Keratinocyte (primary cell): Measurements from ENCODE around the gene LRIT2. TPM values are rescaled to one million over a fixed set of nuclear protein-coding genes. Genes with fewer than 3 reads are reported as not detected.

ENCODE experiments used
- DNase-seq: peaks from one replicate; pipeline ENCODE4 v3.0.0-alpha.2; 2011; ENCODE audit warnings: low read depth, missing footprints, low spot score
- FAIRE-seq: peaks from 2 replicates; lab custom pipeline; 2011; peaks lifted over from hg19 to GRCh38; lab: Jason Lieb, UNC
- H2AFZ ChIP-seq: 2 replicates; pipeline ENCODE4 v1.6.0; 2012; ENCODE audit warnings: low read length, control low read depth, inconsistent platforms; ENCODE audit not compliant: control insufficient read depth
- H3K27ac ChIP-seq: 2 replicates; pipeline ENCODE4 v1.5.1; 2011; ENCODE audit warnings: low read length; ENCODE audit not compliant: control insufficient read depth, insufficient read depth
- H3K27me3 ChIP-seq: 3 replicates; pipeline ENCODE4 v1.6.0; 2011; ENCODE audit warnings: low read length; ENCODE audit not compliant: control insufficient read depth, insufficient read depth; ENCODE audit errors: extremely low read depth
- H3K36me3 ChIP-seq, 2 experiments: 2 replicates in 1 of 2; 3 replicates in 1 of 2; pipeline ENCODE4 v1.5.1; 2011; ENCODE audit warnings: low read length in 2 of 2, mild to moderate bottlenecking in 1 of 2; ENCODE audit not compliant: control insufficient read depth in 2 of 2, insufficient read depth in 2 of 2; ENCODE audit errors: extremely low read depth in 1 of 2
- H3K4me1 ChIP-seq: 3 replicates; pipeline ENCODE4 v1.5.1; 2011; ENCODE audit warnings: low read length; ENCODE audit not compliant: control insufficient read depth, insufficient read depth; ENCODE audit errors: extremely low read depth
- H3K4me2 ChIP-seq: 3 replicates; pipeline ENCODE4 v1.6.0; 2011; ENCODE audit warnings: low read depth, low read length; ENCODE audit not compliant: control insufficient read depth, insufficient read depth; ENCODE audit errors: extremely low read depth
- H3K4me3 ChIP-seq, 3 experiments: fragments of 200-600 bp in 1 of 3; sonication (generic) in 1 of 3; 2 replicates in 2 of 3; 3 replicates in 1 of 3; pipeline ENCODE4 v1.5.1; 2011 to 2016; ENCODE audit warnings: low read length in 3 of 3, mild to moderate bottlenecking in 3 of 3, control low read depth in 2 of 3, inconsistent platforms in 1 of 3, low read depth in 1 of 3, mixed read lengths in 1 of 3, mixed run types in 1 of 3, moderate library complexity in 1 of 3; ENCODE audit not compliant: control insufficient read depth in 2 of 3, insufficient read depth in 2 of 3; ENCODE audit errors: extremely low read depth in 1 of 3
- H3K79me2 ChIP-seq: 2 replicates; pipeline ENCODE4 v1.6.0; 2012; ENCODE audit warnings: low read length; ENCODE audit not compliant: control insufficient read depth, insufficient read depth
- H3K9ac ChIP-seq: 3 replicates; pipeline ENCODE4 v1.6.0; 2011; ENCODE audit warnings: low read length; ENCODE audit not compliant: control insufficient read depth, insufficient read depth; ENCODE audit errors: extremely low read depth
- H3K9me1 ChIP-seq: 3 replicates; pipeline ENCODE4 v1.6.0; 2011; ENCODE audit warnings: low read length; ENCODE audit not compliant: control insufficient read depth, insufficient read depth; ENCODE audit errors: extremely low read depth
- H3K9me3 ChIP-seq: 2 replicates; pipeline ENCODE4 v1.5.1; 2012; ENCODE audit warnings: low read depth, low read length; ENCODE audit not compliant: control insufficient read depth
- H4K20me1 ChIP-seq: 3 replicates; pipeline ENCODE4 v1.6.0; 2011; ENCODE audit warnings: low read length; ENCODE audit not compliant: control insufficient read depth, insufficient read depth; ENCODE audit errors: extremely low read depth
- CTCF ChIP-seq, 3 experiments: IDR thresholded peaks in 1 of 3; conservative IDR thresholded peaks in 1 of 3; optimal IDR thresholded peaks in 1 of 3; 2 replicates in 2 of 3; 3 replicates in 1 of 3; pipeline versions ENCODE3 to v1.5.1; 2011; ENCODE audit warnings: low read length in 3 of 3, mild to moderate bottlenecking in 3 of 3, moderate library complexity in 2 of 3, control low read depth in 1 of 3, inconsistent platforms in 1 of 3; ENCODE audit not compliant: insufficient read depth in 2 of 3; ENCODE audit errors: extremely low read depth in 1 of 3
- EZH2 ChIP-seq: IDR thresholded peaks from one replicate; pipeline ENCODE4 v1.6.1; 2012; ENCODE audit warnings: inconsistent platforms, mild to moderate bottlenecking, low read length, moderate library complexity
- dilution Hi-C: fragments of 300-500 bp; cut with MboI; formaldehyde crosslinking; loops from one replicate; pipeline ENCODE4 v1.7.0; 2020; ENCODE audit warnings: low sequenced_read_pairs; ENCODE audit not compliant: extremely low pct_ligation_motif_present
- polyA plus RNA-seq, 5 experiments: library from polyadenylated mRNA; depleted of rRNA in 3 of 5; stranded (reverse) in 3 of 5; stranded (forward) in 1 of 5; unstranded in 1 of 5; fragments of >200 nt; gene quantifications; 1 replicate in 1 of 5; 2 replicates in 3 of 5; 3 replicates in 1 of 5; pipeline versions ENCODE4 v1.2.1 to v1.2.3, GENCODE V29; 2011 to 2012; ENCODE audit warnings: missing spikeins in 2 of 5, low read depth in 1 of 5, low replicate concordance in 1 of 5

LRIT2 gene
- polyA plus RNA-seq, 1 donor (not counting 4 experiments of a cell fraction or from before 2014, with no cell fraction given) = not detected

GRCh38 chr10:84241185-84241790 is 15.9 kb upstream of the LRIT2 start, which contains the start of gene LRIT1:
TSS of gene LRIT1 (minus strand) at chr10:84241546. CDS start at chr10:84241439, 107 bp downstream.
- no peak within 1 kb of the TSS for H3K4me3 ChIP-seq
- H3K27me3 ChIP-seq = no peaks in the 10 kb centered on the region
- dilution Hi-C loops = no loop called here
- no peaks in the 10 kb centered on the region for H3K79me2 ChIP-seq
- H3K9me1 ChIP-seq = no peaks in the 10 kb centered on the region
- no peak within 1 kb of the TSS for H3K9ac ChIP-seq
- no peaks in the 10 kb centered on the region for H3K4me1 ChIP-seq
- no peak within 1 kb of the TSS for H3K27ac ChIP-seq
- no peaks in the 10 kb centered on the region for H3K9me3 ChIP-seq
- no peaks in the 10 kb centered on the region for H3K36me3 ChIP-seq
- no peak for DNase-seq
- no peak for TF ChIP-seq EZH2
- no peak for TF ChIP-seq CTCF (optimal IDR thresholded peaks at IDR 0.05 in 1 of 3, IDR thresholded peaks at IDR 0.05 in 1 of 3, conservative IDR thresholded peaks at IDR 0.05 in 1 of 3; ENCODE audit: extremely low read depth in 1 of 3, insufficient read depth in 2 of 3, low read length in 3 of 3)
- no peak for FAIRE-seq
- H3K4me2 ChIP-seq = no peak within 1 kb of the TSS
- H4K20me1 ChIP-seq = no peaks in the 10 kb centered on the region
- no peak within 1 kb of the TSS for H2AFZ ChIP-seq

GRCh38 chr10:84238909-84239308 is 13.6 kb upstream of the LRIT2 start:
- dilution Hi-C loops = no loop called here
- H3K4me2 ChIP-seq = no peak overlapping the region
- no peaks in the 10 kb centered on the region for H3K79me2 ChIP-seq
- no peak overlapping the region for H2AFZ ChIP-seq
- H3K27ac ChIP-seq = no peak overlapping the region
- H3K27me3 ChIP-seq = no peaks in the 10 kb centered on the region
- no peaks in the 10 kb centered on the region for H3K9me1 ChIP-seq
- H3K36me3 ChIP-seq = no peaks in the 10 kb centered on the region
- no peaks in the 10 kb centered on the region for H3K9me3 ChIP-seq
- no peak overlapping the region for H3K4me3 ChIP-seq
- no peak for DNase-seq
- H3K9ac ChIP-seq = no peak overlapping the region
- H3K4me1 ChIP-seq = no peaks in the 10 kb centered on the region
- no peak for FAIRE-seq
- no peak for TF ChIP-seq EZH2
- no peak for TF ChIP-seq CTCF (optimal IDR thresholded peaks at IDR 0.05 in 1 of 3, IDR thresholded peaks at IDR 0.05 in 1 of 3, conservative IDR thresholded peaks at IDR 0.05 in 1 of 3; ENCODE audit: extremely low read depth in 1 of 3, insufficient read depth in 2 of 3, low read length in 3 of 3)
- H4K20me1 ChIP-seq = no peaks in the 10 kb centered on the region
